ENCODE data around the gene PRODH. TPM values are rescaled to one million over a fixed set of nuclear protein-coding genes. Genes with fewer than 3 reads are reported as not detected.
A peak's percentile ranks its signal among the peaks of the same experiment; 100 is the strongest.
"Not testable (repeated sequence)": the region's sequence is repeated elsewhere in the genome, so short reads cannot be mapped to it uniquely, and the experiment has no call there.

PRODH gene
- total RNA-seq, 1 donor from 2014 or later = 0.82 TPM

DNA sequence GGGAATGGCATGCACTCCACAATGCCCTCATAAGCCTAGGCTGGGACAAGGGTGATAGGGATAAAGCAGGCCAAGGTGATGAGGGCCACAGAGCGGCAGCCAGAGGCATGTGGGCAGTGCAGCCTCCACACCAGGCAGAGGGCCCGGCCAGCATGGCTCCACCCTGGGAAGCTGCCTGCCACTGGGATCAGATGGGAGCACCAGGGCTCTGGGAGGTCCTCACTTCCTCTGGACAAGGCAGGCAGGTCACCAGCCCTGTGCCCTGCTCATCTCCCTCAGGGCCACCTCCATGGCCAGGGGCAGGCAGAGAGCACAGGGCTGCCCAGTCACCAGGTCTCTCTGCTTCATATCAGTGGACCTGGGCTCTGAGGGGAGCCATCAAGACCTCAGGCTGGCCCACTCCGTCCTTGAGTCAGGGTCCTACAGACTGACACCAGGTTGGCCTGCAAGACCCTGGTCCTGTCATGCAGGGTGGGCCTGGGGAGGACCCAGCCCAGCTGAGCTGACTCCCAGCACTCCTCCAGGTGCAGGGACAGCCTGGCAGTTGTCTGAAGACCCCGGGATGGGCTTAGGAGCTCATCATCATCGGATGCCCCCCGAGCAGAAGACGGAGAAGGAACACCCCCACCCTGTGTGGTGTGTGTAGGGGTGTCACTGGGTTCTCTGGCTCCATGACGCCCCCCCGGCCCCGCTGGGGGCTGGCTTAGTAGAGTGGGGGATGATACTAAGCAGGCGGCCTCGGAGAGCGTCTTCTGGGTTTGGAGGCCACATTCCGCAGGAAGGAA is 33.3 kb upstream of the PRODH start:
- not testable (repeated sequence) for FAIRE-seq; DNase-seq (ENCODE audit: low spot score in 2 of 2)

DNA sequence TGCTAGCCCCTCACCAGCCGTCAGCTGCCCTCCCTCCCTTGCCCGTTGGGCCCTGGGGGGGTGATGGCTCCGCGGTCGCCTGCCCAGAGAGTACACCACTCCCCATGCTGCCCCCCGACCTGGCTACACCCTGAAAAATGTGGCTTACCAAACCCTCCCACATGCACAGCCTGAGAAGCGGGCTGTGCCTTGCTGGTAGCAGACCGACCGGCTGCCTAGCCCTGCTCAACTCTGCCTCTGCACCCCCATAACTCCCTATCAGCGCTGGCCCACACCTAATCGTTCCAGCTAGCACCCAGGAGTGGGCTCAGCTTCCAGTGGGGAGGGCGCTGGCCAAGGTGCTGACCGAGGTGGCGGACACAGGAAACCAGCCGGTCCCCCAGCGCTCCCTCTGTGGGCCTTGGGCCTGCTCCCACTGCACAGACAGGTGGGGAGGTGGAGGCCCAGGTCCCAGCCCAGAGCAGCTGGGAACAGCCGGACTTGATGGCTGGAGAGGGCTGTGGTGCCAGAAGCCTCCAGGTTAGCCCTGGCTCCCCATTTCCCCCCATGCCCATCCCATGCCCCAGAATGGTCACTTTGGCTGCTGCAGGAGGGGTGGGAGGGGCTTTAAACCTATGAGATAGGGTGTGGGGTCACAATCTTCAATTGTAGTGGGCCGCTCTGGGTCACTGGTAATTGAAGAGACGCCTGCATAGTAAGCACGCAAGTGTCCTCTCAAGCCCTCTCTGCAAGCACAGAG is 32.1 kb upstream of the PRODH start:
- DNase-seq (ENCODE audit: low spot score in 2 of 2) (no peak), FAIRE-seq (no peak)

DNA sequence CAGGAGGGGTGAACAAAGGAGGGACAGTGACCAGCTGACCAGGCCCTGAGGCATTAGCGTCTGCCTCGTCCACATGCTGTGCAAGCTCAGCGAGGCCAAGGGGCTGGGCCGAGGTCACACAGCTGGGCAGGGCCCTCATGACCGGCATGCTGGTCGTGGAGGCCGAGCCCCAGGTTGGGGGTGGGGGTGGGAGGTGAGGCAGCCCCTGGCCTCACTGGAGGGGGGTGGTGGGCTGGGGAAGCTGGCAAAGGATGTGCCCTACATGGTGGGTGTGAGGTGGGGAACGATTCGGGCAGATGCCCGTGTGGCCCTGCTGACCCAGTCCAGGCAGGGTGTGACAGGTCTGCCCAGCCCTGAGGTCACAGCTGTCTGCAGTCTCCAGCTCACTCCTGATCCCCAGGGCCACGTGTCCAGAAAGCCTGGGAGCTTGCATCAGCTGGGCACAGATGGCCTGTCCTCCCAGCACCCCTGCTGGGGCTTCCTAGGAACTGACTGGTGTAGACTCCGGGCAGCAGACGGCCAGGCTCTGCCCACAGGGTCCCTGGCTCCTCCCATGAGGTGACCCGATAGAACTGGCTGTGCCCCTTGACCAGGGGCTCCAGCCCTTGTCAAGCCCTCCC is 31.4 kb upstream of the PRODH start:
- not testable (repeated sequence) for FAIRE-seq; DNase-seq (ENCODE audit: low spot score in 2 of 2)

DNA sequence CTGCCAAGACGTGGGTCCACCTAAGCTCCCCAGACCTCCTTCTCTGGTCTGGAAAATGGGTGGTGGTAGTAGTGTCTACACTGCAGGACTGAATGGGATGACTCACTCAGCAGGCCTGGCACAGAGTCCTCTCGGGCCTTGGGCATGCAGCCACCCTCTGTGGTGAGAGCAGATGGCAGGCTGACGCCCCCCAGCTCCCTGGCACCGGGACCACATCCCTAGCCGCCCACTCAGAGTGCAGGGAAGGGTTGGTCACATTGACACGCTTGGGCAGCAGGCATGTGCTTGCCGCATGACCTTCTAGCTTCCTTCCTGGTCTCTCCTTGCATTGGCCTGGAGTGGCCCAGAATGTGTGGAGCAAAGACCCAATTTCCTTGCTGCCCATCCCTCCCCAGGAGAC is 30.7 kb upstream of the PRODH start:
- DNase-seq (ENCODE audit: low spot score in 2 of 2) (no peak), FAIRE-seq (no peak)

DNA sequence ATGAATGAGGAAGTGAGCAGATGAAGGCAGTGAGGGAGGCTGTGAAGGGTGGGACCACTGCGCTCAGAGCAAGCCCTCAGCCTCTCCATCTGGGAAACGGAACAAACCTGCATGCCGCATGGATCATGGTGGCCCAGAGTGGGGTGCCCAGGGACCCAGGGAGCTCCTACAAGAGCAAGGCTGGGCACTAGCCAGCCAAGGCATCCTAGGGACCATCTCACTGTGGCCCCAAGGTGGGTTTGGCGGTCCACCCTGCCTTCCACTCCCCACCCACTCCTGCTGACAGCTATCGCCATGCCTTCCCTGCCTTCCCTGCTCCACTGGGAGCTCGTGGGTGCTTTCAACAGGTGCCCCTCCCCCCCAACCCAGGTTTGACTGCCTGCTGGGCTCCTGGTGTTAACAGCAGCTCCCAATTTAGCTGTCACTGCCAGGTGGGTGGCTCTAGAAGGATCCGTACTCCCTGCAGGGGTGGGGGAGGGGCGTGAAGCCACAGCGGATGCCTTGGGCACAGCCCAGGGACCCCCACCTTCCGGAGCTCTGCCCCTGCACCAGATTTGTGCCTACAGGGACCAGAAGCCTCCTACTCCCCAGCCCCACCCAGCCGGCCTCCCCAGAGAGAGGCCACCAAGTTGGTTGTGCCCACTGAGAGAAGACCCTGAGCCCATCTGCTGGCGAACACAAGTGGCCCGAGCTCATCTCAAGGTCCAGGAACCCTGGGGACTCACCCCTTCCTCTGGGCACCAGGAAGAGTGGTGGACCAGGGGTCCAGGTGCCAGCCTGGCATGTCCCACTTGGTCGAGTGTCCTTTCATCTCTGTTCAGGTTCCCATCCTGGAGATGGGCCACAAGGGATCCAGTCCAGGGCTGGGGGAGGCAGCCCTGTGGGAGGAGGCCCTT is 29.7 kb upstream of the PRODH start:
- DNase-seq (ENCODE audit: low spot score in 2 of 2) (no peak), FAIRE-seq (no peak)

DNA sequence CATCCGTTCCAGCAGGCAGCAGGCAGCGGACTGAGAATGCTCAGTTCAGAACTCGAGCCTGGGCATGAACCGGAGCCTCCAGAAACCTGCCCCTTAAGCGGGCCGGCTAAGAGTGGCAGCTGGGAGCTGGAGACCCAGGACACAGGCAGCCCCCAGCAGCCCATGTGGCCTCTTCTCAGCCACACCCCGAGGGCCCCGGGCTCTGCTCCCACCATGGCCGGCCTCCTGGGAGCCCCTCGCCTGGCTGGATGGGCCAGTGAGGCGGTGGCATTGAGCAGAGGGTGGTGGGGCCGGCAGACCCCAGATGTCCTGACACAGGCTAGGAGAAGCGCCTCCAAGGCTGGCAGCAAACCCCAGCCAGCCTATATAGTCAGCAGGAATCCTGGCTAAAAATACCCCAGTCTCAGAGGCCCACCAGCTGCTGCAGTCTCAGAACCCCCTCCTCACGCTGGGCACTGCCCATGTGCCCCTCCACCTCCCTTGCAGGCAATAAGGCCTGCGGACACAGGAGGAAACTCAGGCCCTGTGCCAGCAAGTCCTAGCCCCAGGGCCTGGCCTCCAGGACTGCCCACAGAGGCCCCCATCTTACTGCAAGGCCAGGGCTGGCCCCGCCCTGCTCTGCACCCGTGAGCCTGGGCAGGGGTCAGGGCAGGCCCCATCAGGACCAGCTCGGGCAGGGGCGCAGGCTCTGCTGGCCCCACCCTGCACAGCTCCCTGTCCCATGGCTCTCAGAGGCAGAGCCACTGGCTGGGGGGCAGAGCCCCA is 28.6 kb upstream of the PRODH start:
- FAIRE-seq = not testable (repeated sequence)

DNA sequence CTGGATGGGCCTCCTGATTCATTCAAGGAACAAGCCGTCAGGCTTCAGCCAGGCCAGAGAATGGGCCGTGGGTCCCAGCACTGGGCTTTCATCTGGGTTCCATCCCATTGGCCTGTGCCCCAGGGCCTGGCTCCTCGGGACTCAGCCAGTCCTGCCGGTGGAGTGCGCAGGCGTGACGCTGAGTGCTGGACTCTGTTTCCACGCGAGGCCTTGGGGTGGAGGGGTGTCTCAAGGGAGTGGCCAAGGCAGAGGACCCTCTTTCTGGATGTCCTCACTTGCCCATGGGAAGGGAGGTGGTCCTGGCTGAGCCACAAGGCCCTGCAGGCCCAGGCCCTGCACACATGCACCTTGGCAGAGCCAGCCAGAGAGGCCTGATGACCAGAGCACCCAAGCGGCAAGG is 28.0 kb upstream of the PRODH start:
- DNase-seq (ENCODE audit: low spot score in 2 of 2); FAIRE-seq: not testable (repeated sequence)

More for the DNA sequence above, 28.6 kb upstream of the PRODH start:
- not testable (repeated sequence) for DNase-seq (ENCODE audit: low spot score in 2 of 2)

DNA sequence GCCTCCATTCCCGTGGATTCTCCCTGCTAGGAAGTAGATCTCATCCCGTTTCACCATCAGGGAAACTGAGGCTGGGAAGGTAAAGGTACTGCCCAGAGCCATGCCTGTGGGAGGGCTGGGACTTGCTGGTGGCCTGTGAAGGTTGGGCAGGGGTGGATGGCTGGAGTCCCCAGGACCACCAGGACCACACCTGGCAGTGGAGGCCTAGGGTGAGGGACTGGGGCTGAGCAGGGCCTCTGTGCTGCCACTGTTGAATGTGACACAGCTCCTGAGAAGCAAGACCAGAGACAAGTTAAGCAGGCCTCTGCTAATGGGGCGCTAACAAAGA is 26.2 kb upstream of the PRODH start:
- FAIRE-seq (no peak), DNase-seq (ENCODE audit: low spot score in 2 of 2) (no peak)

DNA sequence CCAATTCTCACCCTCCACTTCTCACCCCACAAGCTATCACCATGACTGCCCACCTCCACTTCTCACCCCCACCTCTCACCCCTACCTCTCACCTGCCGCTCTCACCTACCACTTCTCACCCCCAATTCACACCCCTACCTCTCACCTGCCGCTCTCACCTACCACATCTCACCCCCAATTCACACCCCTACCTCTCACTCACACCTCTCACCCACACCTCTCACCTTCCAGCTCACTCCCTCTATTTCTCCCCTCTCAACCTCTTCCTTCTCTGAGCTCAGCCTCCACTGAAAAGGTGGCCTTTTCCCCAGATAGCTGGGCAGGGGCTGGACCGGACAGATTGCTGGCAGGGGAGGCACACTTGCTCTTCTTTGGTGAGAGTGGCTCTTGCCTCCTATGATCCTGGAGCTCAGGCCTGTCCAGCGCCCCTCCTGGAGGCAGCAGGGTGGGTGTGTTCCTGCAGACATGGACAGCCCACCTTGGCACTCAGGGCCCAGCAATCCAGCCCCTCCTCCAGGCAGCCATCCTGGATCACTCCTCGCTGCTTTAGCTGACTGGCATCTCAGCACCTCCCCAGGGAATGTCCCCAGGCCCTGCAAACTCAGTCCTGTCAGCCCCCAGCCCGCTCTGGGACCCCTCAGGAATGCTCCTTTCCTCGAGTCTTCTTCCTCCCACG is 25.7 kb upstream of the PRODH start:
- not testable (repeated sequence) for FAIRE-seq; DNase-seq (ENCODE audit: low spot score in 2 of 2)

DNA sequence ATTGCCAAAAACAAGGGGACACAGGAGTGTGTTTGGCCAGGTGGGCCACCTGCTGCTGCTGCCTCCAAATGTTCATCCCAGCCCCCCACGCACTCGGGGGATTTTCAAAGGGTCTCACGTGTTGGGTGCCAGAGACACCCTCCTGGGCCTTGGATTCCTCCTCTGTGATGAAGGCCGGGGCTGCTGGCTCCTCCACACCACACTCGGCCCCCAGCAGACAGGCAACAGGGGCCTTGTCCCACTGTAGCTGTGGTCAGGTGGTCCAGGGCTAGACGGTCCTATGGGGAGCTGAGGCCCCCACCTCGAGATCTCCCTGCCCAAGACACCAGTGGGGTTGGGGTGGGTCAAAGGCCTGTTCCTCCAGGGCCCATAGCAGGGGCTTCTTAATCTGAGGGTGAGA is 25.1 kb upstream of the PRODH start:
- FAIRE-seq; DNase-seq (ENCODE audit: low spot score in 2 of 2): not testable (repeated sequence)

DNA sequence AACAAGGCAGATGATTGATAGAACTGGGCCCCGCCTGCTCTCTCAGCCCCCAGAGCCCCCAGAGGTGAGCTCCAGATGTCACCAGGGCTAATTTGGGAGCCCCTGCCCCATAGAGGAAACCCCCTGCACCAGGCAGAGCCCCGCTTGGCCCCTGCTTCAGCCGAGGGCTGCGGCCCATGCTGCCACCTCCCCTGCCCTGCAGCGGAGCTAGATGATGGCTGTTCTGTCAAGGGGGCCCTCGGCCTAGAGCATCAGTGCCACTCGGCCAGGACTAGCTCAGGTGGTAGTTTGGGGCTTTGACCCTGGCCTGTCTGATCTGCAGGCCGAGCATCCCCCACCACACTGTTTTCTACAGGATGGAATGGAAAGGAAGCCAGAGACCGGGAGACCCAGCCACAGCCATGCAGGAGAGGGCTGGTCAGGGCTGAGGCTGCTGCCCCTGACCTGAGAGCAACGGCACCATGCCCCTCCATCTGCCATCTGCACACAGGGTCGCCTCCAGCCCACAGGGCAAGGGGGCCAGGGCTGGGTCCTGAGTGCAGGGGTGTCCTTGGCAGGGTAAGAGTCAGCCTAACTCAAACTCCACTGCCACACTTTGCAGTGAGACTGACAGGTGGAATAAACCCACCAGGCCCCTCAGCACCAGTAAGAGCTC is 24.2 kb upstream of the PRODH start:
- DNase-seq (ENCODE audit: low spot score in 2 of 2); FAIRE-seq: not testable (repeated sequence)

DNA sequence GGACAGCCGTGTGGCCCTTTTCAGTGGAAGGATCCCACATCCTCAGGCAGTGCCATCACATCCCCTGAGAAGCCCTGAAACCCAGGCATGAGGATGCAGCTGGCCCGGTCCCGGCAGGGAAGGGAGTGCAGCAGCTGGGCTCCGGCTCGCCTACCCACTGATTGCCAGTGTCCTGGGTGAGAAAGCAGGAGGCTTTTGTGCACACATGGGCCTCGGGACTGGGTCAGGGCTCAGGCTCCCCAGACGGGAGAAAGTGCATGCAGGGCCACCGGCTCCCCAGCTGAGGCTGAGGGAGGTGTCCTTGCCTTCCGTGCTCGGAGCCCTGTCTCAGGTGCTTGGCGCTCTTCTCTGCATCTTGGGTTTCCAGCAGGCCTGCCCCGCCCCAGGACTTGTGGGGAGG is 23.6 kb upstream of the PRODH start:
- DNase-seq (ENCODE audit: low spot score in 2 of 2); FAIRE-seq: not testable (repeated sequence)

DNA sequence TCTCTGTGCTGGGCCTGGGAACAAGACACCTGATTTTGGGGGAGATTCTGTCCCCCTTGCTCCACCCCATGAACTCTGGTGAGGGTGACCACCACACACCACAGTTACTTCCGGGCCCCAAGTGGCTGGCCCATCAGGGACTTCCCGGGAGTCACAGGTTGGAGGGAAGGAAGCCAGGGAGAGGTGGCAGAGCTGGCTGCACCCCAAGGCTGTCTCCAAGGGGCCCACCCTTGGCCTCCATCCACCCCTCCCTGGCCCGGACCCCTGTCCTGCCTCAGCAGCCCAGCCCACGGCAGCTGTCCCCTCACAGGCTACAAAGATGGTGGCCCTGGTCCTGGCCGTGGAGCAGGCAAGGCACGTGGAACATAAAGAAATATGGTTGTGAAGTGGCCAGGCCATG is 23.2 kb upstream of the PRODH start:
- not testable (repeated sequence) for FAIRE-seq; DNase-seq (ENCODE audit: low spot score in 2 of 2)

DNA sequence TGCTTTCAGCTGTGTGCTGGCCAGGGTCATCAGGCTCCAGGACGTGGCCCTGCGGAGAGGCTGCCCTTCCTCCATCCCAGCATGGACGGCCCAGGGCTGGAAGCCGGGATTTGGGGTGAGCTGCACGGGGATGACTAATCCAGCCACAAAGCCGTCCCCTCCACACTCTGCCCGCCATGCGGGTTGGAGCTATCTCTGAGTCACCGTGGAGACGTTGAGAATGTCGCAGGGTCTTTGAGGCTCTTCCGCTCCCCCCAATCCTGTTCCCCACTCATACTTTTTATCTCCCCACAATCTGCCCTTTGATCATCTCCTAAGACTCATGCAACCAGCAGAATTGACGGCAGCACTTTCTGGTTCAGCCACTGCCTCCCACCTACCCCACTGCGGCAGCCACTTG is 22.6 kb upstream of the PRODH start:
- not testable (repeated sequence) for FAIRE-seq; DNase-seq (ENCODE audit: low spot score in 2 of 2)

DNA sequence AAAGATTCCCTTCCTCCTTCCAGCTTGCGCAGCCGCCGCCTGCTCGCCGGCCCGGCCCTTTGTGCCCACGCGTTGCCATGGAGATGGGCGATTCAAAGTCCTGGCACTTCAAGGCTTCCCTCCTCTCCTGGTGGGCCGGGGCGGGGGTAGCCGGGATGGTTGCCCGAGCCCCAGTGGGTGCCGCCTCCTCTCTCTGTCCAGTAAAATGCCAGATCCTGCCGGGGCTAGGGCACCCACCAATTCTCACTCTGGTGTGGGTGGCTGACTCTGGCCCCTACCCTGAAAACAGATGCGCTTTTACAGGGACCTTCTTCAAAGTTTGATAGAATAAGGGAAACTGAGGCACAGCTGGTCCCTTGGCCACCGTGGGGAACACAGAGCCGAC is 22.2 kb upstream of the PRODH start:
- DNase-seq (ENCODE audit: low spot score in 2 of 2) = peak in 1 of 2 donors; percentile 71
- FAIRE-seq = not testable (repeated sequence)

DNA sequence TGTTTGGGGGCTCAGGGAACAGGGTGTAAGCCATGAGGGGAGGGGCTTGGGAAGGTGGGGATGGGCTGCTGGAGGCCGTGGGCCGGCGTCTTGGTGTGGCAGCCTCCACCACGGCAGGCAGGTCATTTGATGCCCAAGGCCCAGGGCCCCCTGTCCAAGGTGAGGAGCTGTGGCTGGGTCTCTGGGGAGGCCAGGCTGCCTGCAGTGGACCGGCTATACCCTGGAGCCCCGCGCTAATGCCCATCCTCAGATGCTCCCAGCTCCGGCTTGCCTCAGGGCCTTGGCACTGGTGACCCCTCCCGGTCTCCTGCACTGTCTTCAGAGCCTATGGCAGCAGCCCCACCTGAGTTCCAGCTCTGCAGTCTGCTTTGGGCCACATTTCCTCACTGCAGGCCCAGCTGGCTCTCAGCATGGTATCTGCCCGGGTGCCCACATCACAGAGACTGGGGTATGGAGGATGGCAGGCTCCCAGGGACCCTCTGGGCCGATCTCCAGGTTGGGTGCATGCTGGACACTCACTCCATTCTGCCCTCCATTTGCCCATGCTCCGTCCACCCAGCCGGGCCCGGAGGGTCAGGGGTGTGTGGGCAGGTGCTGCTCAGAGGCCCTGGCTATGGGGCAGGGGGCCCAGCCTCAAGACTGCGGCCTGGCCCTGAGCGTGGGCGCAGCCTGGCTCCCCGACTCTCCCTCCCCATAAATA is 21.7 kb upstream of the PRODH start:
- not testable (repeated sequence) for DNase-seq (ENCODE audit: low spot score in 2 of 2); FAIRE-seq

DNA sequence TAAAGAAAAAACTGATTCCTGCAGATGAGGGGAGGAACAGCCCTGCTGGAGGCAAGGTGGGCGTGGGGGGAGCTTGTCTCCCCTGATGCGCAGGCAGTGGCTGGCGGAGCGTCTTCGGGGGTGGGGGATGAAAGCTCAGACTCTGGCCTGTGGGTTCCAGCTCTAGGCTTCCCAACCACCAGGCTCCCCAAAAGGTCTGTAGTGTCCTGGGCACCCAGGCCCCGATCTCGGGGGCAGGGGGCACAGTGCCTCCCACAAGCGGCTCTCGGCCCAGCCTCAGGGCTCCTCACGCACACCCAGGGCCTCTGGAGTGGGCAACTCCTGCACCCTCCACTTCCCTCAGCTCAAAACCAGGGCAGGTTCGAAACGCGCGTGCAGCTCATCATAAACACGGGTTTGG is 20.9 kb upstream of the PRODH start:
- FAIRE-seq; DNase-seq (ENCODE audit: low spot score in 2 of 2): not testable (repeated sequence)
